Large intestine (tissue), 3 donors: ENCODE data around the gene COG8. TPM values are rescaled to one million over a fixed set of nuclear protein-coding genes. Genes with fewer than 3 reads are reported as not detected.
"Not testable (repeated sequence)": the region's sequence is repeated elsewhere in the genome, so short reads cannot be mapped to it uniquely, and the experiment has no call there.

Source experiments
- DNase-seq, 2 donors: peaks; one replicate each; pipeline versions ENCODE4 v3.0.0 to v3.0.0-alpha.2; 2013
- H3K27ac ChIP-seq: one replicate; pipeline ENCODE4 v1.5.1; 2013; ENCODE audit warnings: low read length
- H3K27me3 ChIP-seq: 2 replicates; pipeline ENCODE4 v1.6.1; 2013; ENCODE audit warnings: low read length; ENCODE audit not compliant: control insufficient read depth, insufficient read depth
- H3K36me3 ChIP-seq: 2 replicates; pipeline ENCODE4 v1.6.1; 2013; ENCODE audit warnings: low read length; ENCODE audit not compliant: control insufficient read depth, insufficient read depth
- H3K4me1 ChIP-seq: one replicate; pipeline ENCODE4 v1.6.1; 2013; ENCODE audit warnings: low read length; ENCODE audit not compliant: control insufficient read depth, insufficient read depth
- H3K4me3 ChIP-seq: one replicate; pipeline ENCODE4 v1.5.1; 2013; ENCODE audit warnings: low read length
- H3K9me3 ChIP-seq: one replicate; pipeline ENCODE4 v1.6.1; 2013; ENCODE audit warnings: mild to moderate bottlenecking, low read depth, low read length, moderate library complexity; ENCODE audit not compliant: control insufficient read depth
- WGBS: methylation state at CpG from one replicate; pipeline ENCODE4 v1.1.5; 2013; ENCODE audit warnings: low lambda C conversion rate; ENCODE audit not compliant: insufficient coverage; 5-methylcytosine and 5-hydroxymethylcytosine counted together
- polyA plus RNA-seq: library from polyadenylated mRNA; unstranded; fragments of 120-200 nt; gene quantifications from one replicate; pipeline ENCODE4 v1.2.1, GENCODE V29; 2013

Gene COG8
- polyA plus RNA-seq, 1 donor = 29.0 TPM

DNA sequence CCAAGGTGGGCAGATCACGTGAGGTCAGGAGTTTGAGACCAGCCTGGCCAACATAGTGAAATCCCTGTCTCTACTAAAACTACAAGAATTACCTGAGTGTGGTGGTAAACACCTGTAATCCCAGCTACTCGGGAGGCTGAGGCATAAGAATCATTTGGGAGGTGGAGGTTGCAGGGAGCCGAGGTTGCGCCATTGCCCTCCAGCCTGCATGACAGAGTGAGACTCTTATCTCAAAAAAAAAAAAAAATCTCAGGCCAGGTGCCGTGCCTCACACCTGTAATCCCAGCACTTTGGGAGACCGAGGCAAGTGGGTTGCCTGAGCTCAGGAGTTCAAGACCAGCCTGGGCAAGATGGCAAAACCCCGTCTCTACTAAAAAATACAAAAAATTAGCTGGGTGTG is 42.6 kb downstream of the COG8 start:
- H3K27me3 ChIP-seq, H3K4me3 ChIP-seq, H3K9me3 ChIP-seq, H3K27ac ChIP-seq, DNase-seq, H3K4me1 ChIP-seq: not testable (repeated sequence)
- no CpG with 5 or more reads among the region's 7 CpGs for WGBS
- peaks cover 17% of the 10 kb centered on the region for H3K36me3 ChIP-seq

GRCh38 chr16:69294051-69294450 is 45.3 kb downstream of the COG8 start:
- DNase-seq = no peak
- Histone ChIP-seq H3K27me3 (no peaks in the 10 kb centered on the region), H3K9me3 (no peaks in the 10 kb centered on the region), H3K4me1 (no peaks in the 10 kb centered on the region), H3K36me3 (peaks cover 3% of the 10 kb centered on the region), H3K27ac (no peak overlapping the region), H3K4me3 (no peak overlapping the region)
- WGBS = no CpG with 5 or more reads among the region's 1 CpG

- Histone ChIP-seq H3K36me3 (peaks cover 3% of the 10 kb centered on the region), H3K4me1 (no peaks in the 10 kb centered on the region), H3K27me3 (no peaks in the 10 kb centered on the region), H3K9me3 (no peaks in the 10 kb centered on the region), H3K27ac (no peak overlapping the region), H3K4me3 (no peak overlapping the region)
- WGBS = 93% methylated on average over 2 of the region's 3 CpGs
- no peak for DNase-seq
These were observed 46.0 kb downstream of the COG8 start for GRCh38 chr16:69293401-69293800.

DNA sequence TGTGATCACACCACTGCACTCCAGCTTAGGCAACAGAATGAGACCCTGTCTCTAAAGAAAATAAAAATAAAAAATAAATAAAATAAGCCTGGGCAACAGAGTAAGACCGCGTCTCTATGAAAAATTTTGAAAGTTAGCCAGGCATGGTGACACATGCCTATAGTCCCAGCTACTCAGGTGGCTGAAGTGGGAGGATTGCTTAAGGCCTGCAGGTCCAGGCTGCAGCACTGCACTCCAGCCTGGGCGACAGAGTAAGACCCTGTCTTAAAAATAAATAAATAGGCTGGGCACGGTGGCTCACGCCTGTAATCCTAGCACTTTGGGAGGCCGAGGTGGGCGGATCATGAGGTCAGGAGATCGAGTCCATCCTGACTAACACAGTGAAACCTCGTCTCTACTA is 47.7 kb downstream of the COG8 start:
- H3K4me3 ChIP-seq, DNase-seq, H3K9me3 ChIP-seq, H3K27me3 ChIP-seq, H3K36me3 ChIP-seq, H3K4me1 ChIP-seq, H3K27ac ChIP-seq: not testable (repeated sequence)
- WGBS = no CpG with 5 or more reads among the region's 9 CpGs

DNA sequence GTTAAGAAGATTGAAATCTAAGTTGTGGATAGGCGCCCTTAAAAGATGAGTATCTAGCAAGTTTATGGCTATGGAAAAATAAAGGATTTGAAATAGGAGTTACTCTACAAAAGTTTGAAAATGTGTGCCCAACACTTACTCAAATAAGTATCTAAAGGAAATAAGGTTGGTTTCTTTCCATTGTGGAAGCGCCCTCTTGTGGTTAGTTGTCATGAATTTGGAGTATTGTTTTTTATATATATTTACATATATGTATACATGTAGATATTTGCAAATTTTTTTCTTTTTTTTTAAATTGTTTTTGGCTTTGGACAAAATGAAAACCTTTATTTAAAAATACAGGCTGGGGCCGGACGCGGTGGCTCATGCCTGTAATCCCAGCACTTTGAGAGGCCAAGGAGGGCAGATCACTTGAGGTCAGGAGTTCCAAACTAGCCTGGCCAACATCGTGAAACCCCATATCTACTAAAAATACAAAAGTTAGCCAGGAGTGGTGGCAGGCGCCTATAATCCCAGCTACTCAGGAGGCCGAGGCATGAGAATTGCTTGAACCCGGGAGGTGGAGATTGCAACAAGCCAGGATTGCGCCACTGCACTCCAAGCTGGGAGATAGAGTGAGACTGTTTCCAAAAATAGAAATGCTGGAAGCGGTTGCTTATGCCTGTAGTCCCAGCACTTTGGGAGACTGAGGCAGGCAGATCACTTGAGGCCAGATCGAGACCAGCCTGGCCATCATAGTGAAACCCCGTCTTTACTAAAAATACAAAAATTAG is 52.2 kb downstream of the COG8 start:
- 71% methylated on average over 1 of the region's 13 CpGs for WGBS
- H3K4me1 ChIP-seq = no peaks in the 10 kb centered on the region
- no peaks in the 10 kb centered on the region for H3K9me3 ChIP-seq
- H3K36me3 ChIP-seq = peaks cover 20% of the 10 kb centered on the region
- H3K27me3 ChIP-seq = no peaks in the 10 kb centered on the region
- DNase-seq = peak in 1 of 2 donors; percentile 46
- H3K4me3 ChIP-seq = no peak overlapping the region
- H3K27ac ChIP-seq = no peak overlapping the region

DNA sequence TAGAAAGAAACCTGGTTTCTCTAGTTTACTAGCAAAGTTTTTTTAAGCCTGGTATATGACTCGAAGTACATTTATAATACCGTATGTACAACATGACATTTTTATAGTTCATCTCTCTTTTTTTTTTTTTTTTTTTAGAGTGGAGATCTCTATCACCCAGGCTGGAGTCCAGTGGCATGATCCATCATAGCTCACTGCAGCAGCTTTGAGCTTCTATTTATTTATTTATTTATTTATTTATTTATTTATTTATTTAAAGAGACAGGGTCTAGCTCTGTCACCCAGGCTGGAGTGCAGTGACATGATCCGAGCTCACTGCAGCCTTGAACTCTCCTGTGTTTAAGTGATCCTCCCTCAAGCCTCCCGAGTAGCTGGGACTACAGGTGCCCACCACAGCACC is 54.1 kb downstream of the COG8 start:
- Histone ChIP-seq H3K27ac (no peak overlapping the region), H3K4me1 (no peaks in the 10 kb centered on the region), H3K4me3 (no peak overlapping the region), H3K9me3 (no peaks in the 10 kb centered on the region), H3K27me3 (no peaks in the 10 kb centered on the region), H3K36me3 (peaks cover 17% of the 10 kb centered on the region)
- WGBS = no CpG with 5 or more reads among the region's 4 CpGs
- no peak for DNase-seq

DNA sequence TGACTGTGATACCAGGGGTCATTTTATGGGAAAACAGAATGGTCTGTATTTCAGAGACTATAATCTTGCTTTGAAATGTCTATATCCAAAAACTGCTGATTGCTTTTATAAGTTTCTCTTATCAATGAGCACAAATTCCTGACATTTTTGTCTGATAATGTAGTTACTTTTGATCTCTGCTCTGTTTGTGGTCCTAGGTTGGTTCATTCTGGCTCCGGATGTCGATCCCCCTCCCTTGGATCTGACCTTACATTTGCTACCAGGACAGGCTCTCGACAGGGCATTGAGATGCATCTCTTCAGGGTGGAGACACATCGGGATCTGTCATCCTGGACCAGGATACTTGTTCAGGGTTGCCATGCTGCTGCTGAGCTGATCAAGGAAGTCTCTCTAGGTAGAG is 55.5 kb downstream of the COG8 start:
- no peaks in the 10 kb centered on the region for H3K27me3 ChIP-seq
- H3K9me3 ChIP-seq = no peaks in the 10 kb centered on the region
- H3K4me3 ChIP-seq = no peak overlapping the region
- DNase-seq = no peak
- peaks cover 17% of the 10 kb centered on the region for H3K36me3 ChIP-seq
- no peaks in the 10 kb centered on the region for H3K4me1 ChIP-seq
- H3K27ac ChIP-seq = no peak overlapping the region
- 50% methylated on average over 2 of the region's 4 CpGs for WGBS

DNA sequence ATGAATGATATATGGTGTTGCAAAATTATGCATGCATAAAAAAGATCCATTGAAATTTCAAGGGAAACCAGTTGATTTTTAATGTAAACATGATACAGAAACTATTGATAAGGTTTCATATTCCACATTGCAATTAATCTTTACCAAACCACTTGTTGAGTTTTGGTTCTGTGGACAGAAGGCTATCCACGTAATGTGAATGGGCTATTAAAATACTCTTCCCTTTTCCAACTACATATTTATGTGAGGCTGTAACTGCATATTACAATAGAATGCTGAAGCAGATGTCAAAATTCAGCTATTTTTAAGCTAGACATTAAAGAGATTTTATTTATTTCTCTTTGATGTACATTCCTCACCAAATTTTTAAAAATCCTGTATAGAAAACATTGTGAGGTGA is 62.0 kb downstream of the COG8 start:
- DNase-seq = no peak
- H3K27me3 ChIP-seq = no peaks in the 10 kb centered on the region
- no CpG with 5 or more reads among the region's 1 CpG for WGBS
- no peak overlapping the region for H3K27ac ChIP-seq
- H3K4me1 ChIP-seq = no peaks in the 10 kb centered on the region
- no peaks in the 10 kb centered on the region for H3K36me3 ChIP-seq
- H3K4me3 ChIP-seq = no peak overlapping the region
- H3K9me3 ChIP-seq = no peaks in the 10 kb centered on the region

Other genes with a start within 250 kb of the COG8 start
- 1.2 TPM for gene HAS3, start 233.9 kb downstream of the COG8 start, polyA plus RNA-seq
- 93.8 TPM for gene CHTF8, start 207.0 kb downstream of the COG8 start, polyA plus RNA-seq
- 27.1 TPM for gene UTP4, start 206.9 kb downstream of the COG8 start, polyA plus RNA-seq
- gene SNTB2, start 152.4 kb downstream of the COG8 start, polyA plus RNA-seq = 8.8 TPM
- gene VPS4A, start 28.2 kb downstream of the COG8 start, polyA plus RNA-seq = 43.5 TPM
- gene PDF, start 9.0 kb downstream of the COG8 start, polyA plus RNA-seq = 11.9 TPM
- gene NIP7, start 208 bp upstream of the COG8 start, polyA plus RNA-seq = 25.5 TPM
- 3.6 TPM for gene TMED6, start 12.2 kb upstream of the COG8 start, polyA plus RNA-seq
- 23.4 TPM for gene TERF2, start 46.4 kb upstream of the COG8 start, polyA plus RNA-seq
- 85.7 TPM for gene CYB5B, start 85.1 kb upstream of the COG8 start, polyA plus RNA-seq
- gene NFAT5, start 226.4 kb upstream of the COG8 start, polyA plus RNA-seq = 26.8 TPM